SH-SY5Y (cell line): Measurements from ENCODE around the gene IFNG-AS1.

Source experiments
- GATA2 ChIP-seq: IDR thresholded peaks from 2 replicates; pipeline ENCODE4 v1.6.1; 2011; ENCODE audit warnings: mild to moderate bottlenecking, low read depth, low read length
- GATA3 ChIP-seq: IDR thresholded peaks from 2 replicates; pipeline ENCODE4 v1.6.1; 2011; ENCODE audit warnings: low read depth, mild to moderate bottlenecking, low read length, moderate library complexity

GRCh38 chr12:68034567-68034966, 45.3 kb downstream of the IFNG-AS1 start:
- TF ChIP-seq GATA2 (no peak), GATA3 (no peak)
